CD4-positive, alpha-beta T cell treated with Interleukin-6 at 100 ng/mL for 8 hours (primary cell): Measurements from ENCODE around the gene ALAS2.
A peak's percentile ranks its signal among the peaks of the same experiment; 100 is the strongest.
"Not testable (repeated sequence)": the region's sequence is repeated elsewhere in the genome, so short reads cannot be mapped to it uniquely, and the experiment has no call there.

Experiments used
- DNase-seq: peaks from one replicate; pipeline ENCODE4 v3.0.0-alpha.2; 2020; ENCODE audit warnings: mixed read lengths, low spot score

ALAS2 gene, protein sequence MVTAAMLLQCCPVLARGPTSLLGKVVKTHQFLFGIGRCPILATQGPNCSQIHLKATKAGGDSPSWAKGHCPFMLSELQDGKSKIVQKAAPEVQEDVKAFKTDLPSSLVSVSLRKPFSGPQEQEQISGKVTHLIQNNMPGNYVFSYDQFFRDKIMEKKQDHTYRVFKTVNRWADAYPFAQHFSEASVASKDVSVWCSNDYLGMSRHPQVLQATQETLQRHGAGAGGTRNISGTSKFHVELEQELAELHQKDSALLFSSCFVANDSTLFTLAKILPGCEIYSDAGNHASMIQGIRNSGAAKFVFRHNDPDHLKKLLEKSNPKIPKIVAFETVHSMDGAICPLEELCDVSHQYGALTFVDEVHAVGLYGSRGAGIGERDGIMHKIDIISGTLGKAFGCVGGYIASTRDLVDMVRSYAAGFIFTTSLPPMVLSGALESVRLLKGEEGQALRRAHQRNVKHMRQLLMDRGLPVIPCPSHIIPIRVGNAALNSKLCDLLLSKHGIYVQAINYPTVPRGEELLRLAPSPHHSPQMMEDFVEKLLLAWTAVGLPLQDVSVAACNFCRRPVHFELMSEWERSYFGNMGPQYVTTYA

GRCh38 chrX:55030271-55031205, at the start of gene ALAS2:
TSS of gene ALAS2 (minus strand) at chrX:55030977. CDS start at chrX:55026000, 4,977 bp downstream.
- DNase-seq = no peak

- no peak for DNase-seq
These were observed 44.2 kb upstream of the ALAS2 start, which contains the start of gene PAGE2B for GRCh38 chrX:55074851-55075467. TSS of gene PAGE2B (plus strand) at chrX:55075030. CDS start at chrX:55076042, 1,012 bp downstream.

DNA sequence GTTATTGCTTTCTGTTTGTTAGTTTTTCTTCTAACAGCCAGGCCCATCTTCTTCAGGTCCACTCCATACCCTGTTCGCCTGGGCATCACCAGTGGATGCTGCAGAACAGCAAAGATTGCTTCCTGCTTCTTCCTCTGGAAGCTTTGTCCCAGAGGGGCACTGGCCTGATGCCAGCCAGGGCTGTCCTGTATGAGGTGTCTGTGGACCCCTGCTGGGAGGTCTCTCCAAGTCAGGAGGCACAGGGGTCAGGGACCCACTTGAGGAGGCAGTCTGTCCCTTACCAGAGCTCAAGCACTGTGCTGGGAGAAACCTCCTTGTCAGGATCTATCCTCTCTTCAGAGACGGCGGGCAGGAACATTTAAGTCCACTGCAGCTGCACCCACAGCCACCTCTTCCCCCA, 41.5 kb upstream of the ALAS2 start:
- no peak for DNase-seq

DNA sequence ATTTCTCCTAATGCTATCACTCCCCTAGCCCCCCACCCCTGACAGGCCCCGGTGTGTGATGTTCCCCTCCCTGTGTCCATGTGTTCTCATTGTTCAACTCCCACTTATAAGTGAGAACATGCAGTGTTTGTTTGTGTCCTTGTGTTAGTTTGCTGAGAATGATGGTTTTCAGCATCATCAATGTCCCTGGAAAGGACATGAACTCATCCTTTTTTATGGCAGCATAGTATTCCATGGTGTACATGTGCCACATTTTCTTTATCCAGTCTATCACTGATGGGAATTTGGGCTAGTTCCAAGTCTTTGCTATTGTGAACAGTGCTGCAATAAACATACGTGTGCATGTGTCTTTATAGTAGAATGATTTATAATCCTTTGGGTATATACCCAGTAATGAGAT, 36.4 kb upstream of the ALAS2 start:
- DNase-seq = not testable (repeated sequence)

GRCh38 chrX:55057675-55058249, 27.0 kb upstream of the ALAS2 start:
- DNase-seq = peak; percentile 42

GRCh38 chrX:55056820-55057674, 26.3 kb upstream of the ALAS2 start:
- peak; percentile 53 for DNase-seq

DNA sequence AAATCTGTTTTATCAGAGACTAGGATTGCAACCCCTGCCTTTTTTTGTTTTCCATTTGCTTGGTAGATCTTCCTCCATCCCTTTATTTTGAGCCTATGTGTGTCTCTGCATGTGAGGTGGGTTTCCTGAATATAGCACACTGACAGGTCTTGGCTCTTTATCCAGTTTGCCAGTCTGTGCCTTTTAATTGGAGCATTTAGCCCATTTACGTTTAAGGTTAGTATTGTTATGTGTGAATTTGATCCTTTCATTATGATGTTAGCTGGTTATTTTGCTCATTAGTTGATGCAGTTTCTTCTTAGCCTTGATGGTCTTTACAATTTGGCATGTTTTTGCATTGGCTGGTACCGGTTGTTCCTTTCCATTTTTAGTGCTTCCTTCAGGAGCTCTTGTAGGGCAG, 19.8 kb upstream of the ALAS2 start:
- DNase-seq = not testable (repeated sequence)

- no peak for DNase-seq
These were observed 10.7 kb upstream of the ALAS2 start for GRCh38 chrX:55041514-55041913.

GRCh38 chrX:55039471-55039870, 8.7 kb upstream of the ALAS2 start:
- no peak for DNase-seq

DNA sequence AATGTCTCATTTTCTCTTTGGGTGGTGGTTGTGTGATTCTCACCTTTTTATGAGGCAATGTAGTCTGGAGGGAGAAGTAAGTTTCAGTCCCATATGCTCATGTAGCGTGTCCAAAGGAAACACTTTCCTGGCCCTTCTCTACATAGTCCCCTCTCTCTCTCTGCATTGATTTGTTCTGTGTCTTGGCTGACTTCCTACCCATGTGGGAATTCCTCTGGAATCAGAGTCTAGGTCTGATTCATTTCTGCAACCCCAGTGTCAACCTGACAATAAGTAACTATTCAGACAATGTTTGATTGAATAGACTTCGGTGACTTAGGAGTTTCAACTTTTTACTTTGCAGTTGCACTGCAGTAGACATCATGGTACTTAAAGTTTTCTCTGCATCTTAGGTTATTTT, 2.7 kb upstream of the ALAS2 start:
- DNase-seq = no peak

- DNase-seq = no peak
These were observed 1.5 kb downstream of the ALAS2 start for GRCh38 chrX:55029291-55029690.

DNA sequence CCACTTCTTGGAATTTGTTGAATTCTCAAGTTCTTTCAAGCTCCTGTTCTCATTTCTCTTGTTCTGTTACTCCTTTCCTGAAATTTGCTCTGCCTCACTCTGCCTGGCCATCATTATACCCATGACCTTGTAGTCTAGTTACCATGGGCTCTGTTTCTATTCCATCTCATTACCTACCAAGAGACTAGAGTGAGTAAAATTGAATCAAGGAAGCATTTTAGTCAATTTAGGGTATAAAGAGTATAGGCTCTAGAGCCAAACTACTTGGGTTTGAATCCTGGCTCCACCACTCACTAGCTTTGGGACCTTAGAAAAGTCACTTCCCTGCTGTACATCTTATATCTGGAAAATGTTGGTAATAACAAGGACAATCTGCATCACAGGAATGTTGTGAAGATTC, 2.2 kb downstream of the ALAS2 start:
- DNase-seq = no peak

GRCh38 chrX:55028040-55028439, 2.7 kb downstream of the ALAS2 start:
- no peak for DNase-seq

DNA sequence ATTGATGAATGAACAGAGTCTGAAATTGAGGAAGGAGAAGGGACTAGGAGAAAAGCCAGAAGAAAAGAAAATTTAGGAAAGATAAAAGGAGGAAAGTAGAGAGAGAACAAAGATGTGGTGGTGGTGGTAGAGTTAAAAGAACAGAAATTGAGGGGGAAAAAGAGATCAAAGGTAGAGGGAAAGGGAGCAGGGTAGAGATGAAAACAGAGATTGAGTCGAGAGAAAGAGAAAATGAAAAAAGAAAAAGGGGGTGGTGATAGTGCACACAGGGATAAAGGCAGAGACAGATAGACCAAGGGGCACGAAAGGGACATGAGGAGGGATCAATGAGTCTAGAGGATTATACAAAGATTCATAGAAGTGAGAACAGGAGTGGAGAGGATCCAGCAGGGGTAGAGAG, 3.9 kb downstream of the ALAS2 start:
- DNase-seq = no peak

DNA sequence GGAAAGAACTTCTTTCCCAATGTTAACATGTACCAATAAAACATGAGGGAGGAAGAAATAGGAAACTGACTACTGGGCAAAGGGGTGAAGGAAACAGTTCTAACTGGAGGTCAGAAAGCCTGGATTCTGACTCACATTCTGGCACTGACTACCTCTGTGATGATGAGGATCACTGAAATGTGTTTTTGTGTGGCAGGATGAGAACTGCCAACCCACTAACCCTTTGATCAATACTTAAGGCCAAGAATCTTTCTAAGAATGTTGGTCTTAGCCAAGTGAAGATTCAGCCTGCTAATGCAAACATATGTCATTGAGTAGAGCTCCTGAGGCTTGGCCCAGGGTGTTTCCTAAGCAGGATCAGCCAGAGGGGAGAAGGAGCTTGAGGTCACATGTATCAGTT, 4.6 kb downstream of the ALAS2 start:
- no peak for DNase-seq

DNA sequence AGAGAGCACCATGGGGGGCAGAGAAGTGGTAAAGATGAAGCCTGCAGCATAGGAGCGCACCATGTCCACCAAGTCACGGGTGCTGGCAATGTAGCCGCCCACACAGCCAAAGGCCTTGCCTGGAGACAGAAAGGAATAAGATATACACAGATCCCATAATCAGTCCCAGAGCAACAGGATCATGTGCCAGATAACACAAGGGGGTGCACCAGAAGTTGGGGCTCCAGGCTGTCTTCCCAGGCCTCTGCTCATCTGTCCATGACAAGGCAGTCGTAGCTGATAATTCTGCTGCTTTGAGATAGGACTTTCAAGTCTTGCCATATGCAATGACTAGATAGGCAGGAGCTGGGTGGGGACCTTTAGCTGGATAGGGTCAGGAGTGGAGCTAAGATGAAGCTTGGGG, 15.9 kb downstream of the ALAS2 start:
- DNase-seq = no peak

GRCh38 chrX:55011294-55011693, 19.5 kb downstream of the ALAS2 start:
- DNase-seq = no peak

DNA sequence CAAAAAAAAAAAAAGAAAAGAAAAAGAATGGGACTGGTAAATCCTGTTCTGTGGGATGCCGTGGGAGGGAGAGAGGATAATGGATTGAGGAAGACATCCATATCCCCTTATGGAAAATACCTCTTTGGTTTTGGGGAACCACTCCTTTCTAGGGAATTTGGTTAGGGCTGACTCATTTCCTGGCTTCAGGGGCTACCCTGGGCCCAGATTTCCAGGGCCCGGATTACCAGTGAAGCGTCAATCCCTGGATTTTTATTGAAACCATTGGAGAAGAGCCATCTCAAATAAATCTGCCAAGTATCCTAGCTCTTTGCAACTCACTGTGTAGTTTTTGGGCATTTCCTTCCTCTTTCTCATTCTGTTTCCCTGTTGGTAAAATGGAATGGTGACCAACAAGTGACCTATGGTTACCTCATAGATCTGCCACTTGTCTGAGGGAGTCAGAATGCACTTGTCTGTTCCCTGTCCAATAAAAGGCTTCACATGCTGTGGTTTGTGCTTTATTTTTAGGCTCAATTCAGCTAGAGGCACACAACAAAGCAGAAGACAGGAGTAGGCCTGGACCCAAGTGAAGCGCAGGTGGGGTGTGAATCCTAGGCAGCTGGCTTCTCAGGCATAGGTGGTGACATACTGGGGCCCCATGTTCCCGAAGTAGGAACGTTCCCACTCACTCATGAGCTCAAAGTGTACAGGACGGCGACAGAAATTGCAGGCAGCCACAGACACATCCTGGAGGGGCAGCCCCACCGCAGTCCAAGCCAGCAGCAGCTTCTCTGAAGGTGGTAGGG, 22.0 kb downstream of the ALAS2 start:
- DNase-seq = no peak

GRCh38 chrX:55007656-55008055, 23.1 kb downstream of the ALAS2 start:
- no peak for DNase-seq
